Adrenal gland (tissue), 12 donors: ENCODE data around the gene CUL3. TPM values are rescaled to one million over a fixed set of nuclear protein-coding genes. Genes with fewer than 3 reads are reported as not detected.
"Not testable (repeated sequence)": the region's sequence is repeated elsewhere in the genome, so short reads cannot be mapped to it uniquely, and the experiment has no call there.

Source experiments
- DNase-seq, 7 donors: peaks; one replicate each; pipeline ENCODE4 v3.0.0-alpha.2; 2019 to 2020
- H3K27ac ChIP-seq, 5 donors: fragments of 200-600 bp; sonication (generic) in 4 of 5; 1 replicate in 3 of 5; 2 replicates in 2 of 5; pipeline versions ENCODE4 v1.5.1 to v1.8.0; 2016 to 2020; ENCODE audit warnings: mild to moderate bottlenecking in 1 of 5
- H3K27me3 ChIP-seq: fragments of 200-600 bp; 2 replicates; pipeline ENCODE4 v1.8.0; 2021
- H3K36me3 ChIP-seq, 2 donors: fragments of 200-600 bp; replicated peaks in 1 of 2; 1 replicate in 1 of 2; 2 replicates in 1 of 2; pipeline versions ENCODE4 v1.5.1 to v1.8.0; 2018 to 2022
- H3K4me1 ChIP-seq, 2 donors: fragments of 200-600 bp; replicated peaks in 1 of 2; 1 replicate in 1 of 2; 2 replicates in 1 of 2; pipeline versions ENCODE4 v1.5.1 to v1.8.0; 2018 to 2021
- H3K4me3 ChIP-seq, 4 donors: fragments of 200-600 bp; sonication (generic) in 3 of 4; one replicate each; pipeline ENCODE4 v1.5.1; 2016 to 2018
- H3K9me3 ChIP-seq, 3 donors: fragments of 200-600 bp; sonication (generic) in 1 of 3; replicated peaks in 1 of 3; 1 replicate in 2 of 3; 2 replicates in 1 of 3; pipeline versions ENCODE4 v1.5.1 to v1.8.0; 2016 to 2021
- POLR2A ChIP-seq, 2 donors: fragments of 450-650 bp; IDR thresholded peaks; one replicate each; pipeline ENCODE4 v1.6.1; 2017; ENCODE audit warnings: antibody characterized with exemption in 2 of 2, mild to moderate bottlenecking in 2 of 2, moderate library complexity in 1 of 2
- WGBS, 4 donors: extraction: QIAGEN DNeasy Blood & Tissue Kit in 2 of 4; methylation state at CpG; one replicate each; pipeline versions ENCODE4 v1.1.5 to v1.1.7; 2013 to 2017; 5-methylcytosine and 5-hydroxymethylcytosine counted together
- intact Hi-C, 2 donors: fragments of 100-400 bp; cut with DNase I; formaldehyde crosslinking; loops; one replicate each; pipeline versions ENCODE4 v1.14.1 to v1.15.0; 2022 to 2023
- polyA plus RNA-seq, 3 donors: library from polyadenylated mRNA; stranded (reverse); fragments of 200-250 nt in 2 of 3; fragments of 350-450 nt in 1 of 3; fragmentation: Illumina TruSeq in 1 of 3; extraction: RNeasy Lipid Tissue Mini Kit (QIAGEN cat#74804) in 1 of 3; gene quantifications; one replicate each; pipeline ENCODE4 v1.2.3, GENCODE V29; 2013 to 2014
- total RNA-seq, 9 donors: library from RNA; depleted of rRNA in 4 of 9; stranded (reverse); fragments of >200 nt in 4 of 9; fragments of 120-200 nt in 1 of 9; fragmentation: NEBNext Ultra II Directional in 1 of 9; extraction: Animal tissue kit (Norgen Biotek cat#: 25700) in 1 of 9; gene quantifications; one replicate each; pipeline versions ENCODE4 v1.1.0 to v1.2.4, GENCODE V29; 2013 to 2023
- TF ChIP-seq, protein P1 (sequence below), 6 experiments: fragments of 450-650 bp in 4 of 6; fragments of 200-600 bp in 2 of 6; sonication (generic) in 1 of 6; IDR thresholded peaks; 1 replicate in 5 of 6; 2 replicates in 1 of 6; pipeline versions ENCODE4 v1.5.1 to v1.8.0; 2016 to 2021; ENCODE audit warnings: antibody characterized with exemption in 6 of 6, mild to moderate bottlenecking in 2 of 6, moderate library complexity in 1 of 6
- donor health status: healthy with polysubstance abuse.
- donor health status: Bipolar disorder and iron deficiency.
- donor health status: DM: yes; HTN: yes; CAD: no.
- donor health status: DM: no; HTN: no; CAD: no.
- donor health status: DM: no; HTN: no; CAD: no.
- donor health status: DM: yes; HTN: yes; CAD: no.

CUL3 gene
- total and polyA plus RNA-seq, 12 donors = 40.5 to 122 (median 75.0) TPM

DNA sequence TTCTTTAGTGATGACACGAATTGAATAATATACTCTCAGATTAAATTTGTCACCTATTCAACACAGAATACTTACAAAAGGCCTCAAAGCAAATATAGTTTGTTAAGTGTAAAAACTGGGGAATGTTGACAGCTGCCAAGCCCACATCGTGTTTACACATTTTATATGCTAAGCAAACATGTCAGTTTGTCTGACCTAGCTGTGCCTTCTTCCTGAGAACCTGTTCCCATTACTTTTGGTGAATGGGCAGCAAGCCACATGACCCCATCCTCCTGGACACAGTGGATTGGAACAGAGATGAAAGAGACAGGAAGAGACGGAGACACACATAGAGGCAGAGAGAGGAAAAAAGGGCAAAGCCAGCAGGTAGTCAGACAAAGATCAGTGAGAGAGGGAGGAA, 22.9 kb upstream of the CUL3 start:
- Histone ChIP-seq H3K36me3 (no peaks in the 10 kb centered on the region), H3K27me3 (no peaks in the 10 kb centered on the region), H3K4me1 (no peaks in the 10 kb centered on the region), H3K9me3 (no peaks in the 10 kb centered on the region), H3K4me3 (no peak overlapping the region), H3K27ac (no peak overlapping the region)
- DNase-seq = no peak
- intact Hi-C loops = no loop called here
- TF ChIP-seq, protein P1, sequence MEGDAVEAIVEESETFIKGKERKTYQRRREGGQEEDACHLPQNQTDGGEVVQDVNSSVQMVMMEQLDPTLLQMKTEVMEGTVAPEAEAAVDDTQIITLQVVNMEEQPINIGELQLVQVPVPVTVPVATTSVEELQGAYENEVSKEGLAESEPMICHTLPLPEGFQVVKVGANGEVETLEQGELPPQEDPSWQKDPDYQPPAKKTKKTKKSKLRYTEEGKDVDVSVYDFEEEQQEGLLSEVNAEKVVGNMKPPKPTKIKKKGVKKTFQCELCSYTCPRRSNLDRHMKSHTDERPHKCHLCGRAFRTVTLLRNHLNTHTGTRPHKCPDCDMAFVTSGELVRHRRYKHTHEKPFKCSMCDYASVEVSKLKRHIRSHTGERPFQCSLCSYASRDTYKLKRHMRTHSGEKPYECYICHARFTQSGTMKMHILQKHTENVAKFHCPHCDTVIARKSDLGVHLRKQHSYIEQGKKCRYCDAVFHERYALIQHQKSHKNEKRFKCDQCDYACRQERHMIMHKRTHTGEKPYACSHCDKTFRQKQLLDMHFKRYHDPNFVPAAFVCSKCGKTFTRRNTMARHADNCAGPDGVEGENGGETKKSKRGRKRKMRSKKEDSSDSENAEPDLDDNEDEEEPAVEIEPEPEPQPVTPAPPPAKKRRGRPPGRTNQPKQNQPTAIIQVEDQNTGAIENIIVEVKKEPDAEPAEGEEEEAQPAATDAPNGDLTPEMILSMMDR (IDR thresholded peaks at IDR 0.05) = no peak
- TF ChIP-seq POLR2A (IDR thresholded peaks at IDR 0.05) = no peak
- 68 to 73% (median 71%) methylated on average over 3 of the region's 3 CpGs for WGBS, 4 donors

DNA sequence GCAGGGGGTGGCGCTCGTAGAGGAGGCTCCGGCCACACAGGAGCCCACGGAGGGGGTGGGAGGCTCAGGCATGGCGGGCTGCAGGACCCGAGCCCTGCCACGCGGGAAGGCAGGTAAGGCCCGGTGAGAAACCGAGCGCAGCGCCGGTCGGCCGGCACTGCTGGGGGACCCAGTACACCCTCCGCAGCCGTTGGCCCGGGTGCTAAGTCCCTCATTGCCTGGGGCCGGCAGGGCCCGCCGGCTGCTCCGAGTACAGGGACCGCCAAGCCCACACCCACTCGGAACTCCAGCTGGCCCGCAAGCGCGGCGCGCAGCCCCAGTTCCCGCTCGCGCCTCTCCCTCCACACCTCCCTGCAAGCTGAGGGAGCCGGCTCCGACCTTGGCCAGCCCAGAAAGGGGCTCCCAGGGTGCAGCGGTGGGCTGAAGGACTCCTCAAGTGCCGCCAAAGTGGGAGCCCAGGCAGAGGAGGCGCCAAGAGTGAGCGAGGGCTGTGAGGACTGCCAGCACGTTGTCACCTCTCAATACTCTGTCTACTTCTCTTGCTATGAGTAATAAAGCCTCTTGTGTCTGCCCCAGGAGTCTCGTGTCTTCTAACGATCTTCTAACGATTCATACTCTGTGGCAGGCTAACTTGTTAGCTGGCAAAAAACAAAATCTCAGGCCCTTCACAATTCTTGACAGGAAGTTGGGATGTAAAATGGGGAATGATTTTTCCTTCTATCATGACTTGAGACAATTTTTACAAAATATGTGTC, 18.8 kb upstream of the CUL3 start:
- H3K9me3 ChIP-seq, intact Hi-C loops: not testable (repeated sequence)
- 92 to 94% (median 93%) methylated on average over 22 to 42 of the region's 42 CpGs for WGBS, 4 donors

DNA sequence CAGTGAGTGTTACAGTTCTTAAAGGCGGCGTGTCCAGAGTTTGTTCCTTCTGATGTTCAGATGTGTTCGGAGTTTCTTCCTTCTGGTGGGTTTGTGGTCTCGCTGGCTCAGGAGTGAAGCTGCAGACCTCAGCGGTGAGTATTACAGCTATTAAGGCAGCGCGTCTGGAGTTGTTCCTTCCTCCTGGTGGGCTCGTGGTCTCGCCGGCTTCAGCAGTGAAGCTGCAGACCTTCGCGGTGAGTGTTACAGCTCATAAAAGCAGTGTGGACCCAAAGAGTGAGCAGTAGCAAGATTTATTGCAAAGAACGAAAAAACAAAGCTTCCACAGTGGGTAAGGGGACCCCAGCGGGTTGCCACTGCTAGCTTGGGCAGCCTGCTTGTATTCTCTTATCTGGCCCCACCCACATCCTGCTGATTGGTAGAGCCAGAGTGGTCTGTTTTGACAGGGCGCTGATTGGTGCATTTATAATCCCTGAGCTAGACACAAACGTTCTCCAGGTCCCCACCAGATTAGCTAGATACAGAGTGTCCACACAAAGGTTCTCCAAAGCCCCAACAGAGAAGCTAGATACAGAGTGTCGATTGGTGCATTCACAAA, 17.7 kb upstream of the CUL3 start:
- H3K9me3 ChIP-seq, H3K36me3 ChIP-seq, intact Hi-C loops, DNase-seq, H3K27me3 ChIP-seq, H3K27ac ChIP-seq, H3K4me1 ChIP-seq, H3K4me3 ChIP-seq: not testable (repeated sequence)
- WGBS, 4 donors = 70 to 95% (median 82%) methylated on average over 14 to 17 of the region's 17 CpGs

More for the DNA sequence above, 18.8 kb upstream of the CUL3 start:
- H3K27me3 ChIP-seq, DNase-seq, H3K4me3 ChIP-seq, H3K4me1 ChIP-seq, H3K36me3 ChIP-seq, H3K27ac ChIP-seq: not testable (repeated sequence)

DNA sequence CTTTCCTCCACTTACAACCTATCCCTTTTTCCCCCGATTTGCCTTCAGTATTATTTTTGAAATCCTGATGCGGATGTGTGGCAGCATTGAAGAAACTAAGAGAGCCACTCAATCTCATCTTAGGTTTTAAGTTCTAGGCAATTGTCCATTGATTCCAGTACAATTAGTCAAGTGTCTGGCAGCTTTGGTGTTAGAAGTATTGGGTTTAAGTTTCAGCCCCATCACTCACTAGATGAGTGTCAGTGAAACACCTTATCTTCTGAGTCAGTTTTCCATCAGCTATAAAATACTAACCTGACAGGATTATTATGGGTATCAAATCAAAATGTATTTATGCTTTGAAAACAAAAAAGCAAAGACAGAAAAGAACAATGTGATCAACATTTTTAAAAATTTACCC, 16.8 kb upstream of the CUL3 start:
- H3K36me3 ChIP-seq = no peaks in the 10 kb centered on the region
- intact Hi-C loops = no loop called here
- no peak overlapping the region for H3K27ac ChIP-seq
- no peak overlapping the region for H3K4me3 ChIP-seq
- TF ChIP-seq, protein P1 (IDR thresholded peaks at IDR 0.05) = no peak
- no peak for TF ChIP-seq POLR2A (IDR thresholded peaks at IDR 0.05)
- no peak for DNase-seq
- no peaks in the 10 kb centered on the region for H3K4me1 ChIP-seq
- no peaks in the 10 kb centered on the region for H3K9me3 ChIP-seq
- no peaks in the 10 kb centered on the region for H3K27me3 ChIP-seq
- WGBS, 4 donors = 83 to 94% (median 91%) methylated on average over 2 of the region's 2 CpGs

DNA sequence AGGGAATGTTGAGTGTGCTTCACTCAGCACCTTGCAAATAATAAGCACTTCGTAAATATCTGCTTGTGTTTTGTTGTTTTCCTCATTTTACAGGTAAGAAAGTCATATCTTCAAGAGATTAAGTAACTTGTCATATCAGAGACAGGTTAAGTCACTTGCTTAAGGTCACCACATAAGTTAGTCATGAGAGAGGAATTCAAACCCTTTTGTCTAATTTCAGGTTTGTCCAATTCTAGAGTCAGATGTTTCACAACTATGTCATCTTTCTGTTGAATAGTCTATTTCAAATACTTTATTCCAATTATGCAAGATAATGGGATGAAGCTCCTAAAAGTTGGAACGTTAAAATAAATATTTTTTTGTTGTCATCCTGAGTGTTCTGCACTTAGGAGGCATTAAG, 13.5 kb upstream of the CUL3 start:
- no peak overlapping the region for H3K27ac ChIP-seq
- no peaks in the 10 kb centered on the region for H3K4me1 ChIP-seq
- H3K4me3 ChIP-seq = no peak overlapping the region
- H3K27me3 ChIP-seq = no peaks in the 10 kb centered on the region
- no peak for DNase-seq
- H3K36me3 ChIP-seq = no peaks in the 10 kb centered on the region
- H3K9me3 ChIP-seq = no peaks in the 10 kb centered on the region
- TF ChIP-seq, protein P1 (IDR thresholded peaks at IDR 0.05) = no peak
- no peak for TF ChIP-seq POLR2A (IDR thresholded peaks at IDR 0.05)
- intact Hi-C loops = no loop called here
- WGBS, 4 donors = 84 to 89% (median 88%) methylated on average over 2 of the region's 2 CpGs
